Lung microvascular endothelial cell (primary cell): ENCODE data around the gene PLCB3. TPM values are rescaled to one million over a fixed set of nuclear protein-coding genes. Genes with fewer than 3 reads are reported as not detected.

Source experiments
- DNase-seq, 2 donors: peaks; one replicate each; pipeline versions ENCODE4 v3.0.0 to v3.0.0-alpha.2; 2010; ENCODE audit warnings: low read depth in 2 of 2
- total RNA-seq: library from RNA; depleted of rRNA; stranded (reverse); fragments of >200 nt; gene quantifications from 2 replicates; pipeline ENCODE4 v1.2.1, GENCODE V29; 2014

Gene PLCB3
- total RNA-seq, 1 donor from 2014 or later, result 14.3 TPM

GRCh38 chr11:64220798-64221197 lies 30.5 kb upstream of the PLCB3 start:
- DNase-seq, result no peak

GRCh38 chr11:64222651-64223000 lies 28.7 kb upstream of the PLCB3 start:
- no peak for DNase-seq

- DNase-seq, result no peak
Observed at GRCh38 chr11:64223001-64223651, 28.2 kb upstream of the PLCB3 start.

DNA sequence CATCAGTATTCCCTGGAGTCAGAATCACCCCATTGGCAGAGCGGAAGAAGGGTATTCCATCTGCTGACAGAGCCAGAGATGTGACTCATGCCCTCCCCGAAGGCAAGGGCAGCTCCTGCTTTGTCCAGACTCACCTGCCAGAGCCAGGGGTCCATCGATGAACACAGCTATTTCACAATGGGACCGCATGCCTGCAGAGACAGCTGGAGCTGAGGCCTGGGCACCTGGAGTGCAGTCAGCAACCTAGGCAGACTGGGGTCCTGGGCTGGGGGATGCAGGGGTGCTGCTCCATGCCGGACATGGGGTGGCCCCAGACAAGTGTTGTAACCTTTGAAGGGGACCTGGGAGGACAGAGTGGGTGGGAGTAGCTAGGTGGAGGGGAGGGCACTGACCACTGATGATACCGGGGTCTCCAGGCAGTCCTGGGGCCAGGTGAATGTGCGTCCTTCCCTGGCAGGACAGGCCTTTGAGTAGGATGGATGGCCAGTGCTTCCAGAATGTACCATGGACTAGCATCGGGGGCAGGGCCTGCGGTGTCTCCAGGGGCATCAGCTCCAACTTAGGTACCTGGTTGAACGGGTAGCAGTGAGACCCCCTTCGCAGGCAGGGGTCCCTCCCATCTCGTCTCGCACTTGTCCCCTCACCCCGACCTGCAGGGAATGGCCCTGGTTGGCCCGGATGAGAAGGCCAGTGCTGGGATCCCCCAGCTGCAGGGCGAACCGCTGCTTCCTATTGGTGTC lies 27.0 kb upstream of the PLCB3 start:
- DNase-seq, result no peak

DNA sequence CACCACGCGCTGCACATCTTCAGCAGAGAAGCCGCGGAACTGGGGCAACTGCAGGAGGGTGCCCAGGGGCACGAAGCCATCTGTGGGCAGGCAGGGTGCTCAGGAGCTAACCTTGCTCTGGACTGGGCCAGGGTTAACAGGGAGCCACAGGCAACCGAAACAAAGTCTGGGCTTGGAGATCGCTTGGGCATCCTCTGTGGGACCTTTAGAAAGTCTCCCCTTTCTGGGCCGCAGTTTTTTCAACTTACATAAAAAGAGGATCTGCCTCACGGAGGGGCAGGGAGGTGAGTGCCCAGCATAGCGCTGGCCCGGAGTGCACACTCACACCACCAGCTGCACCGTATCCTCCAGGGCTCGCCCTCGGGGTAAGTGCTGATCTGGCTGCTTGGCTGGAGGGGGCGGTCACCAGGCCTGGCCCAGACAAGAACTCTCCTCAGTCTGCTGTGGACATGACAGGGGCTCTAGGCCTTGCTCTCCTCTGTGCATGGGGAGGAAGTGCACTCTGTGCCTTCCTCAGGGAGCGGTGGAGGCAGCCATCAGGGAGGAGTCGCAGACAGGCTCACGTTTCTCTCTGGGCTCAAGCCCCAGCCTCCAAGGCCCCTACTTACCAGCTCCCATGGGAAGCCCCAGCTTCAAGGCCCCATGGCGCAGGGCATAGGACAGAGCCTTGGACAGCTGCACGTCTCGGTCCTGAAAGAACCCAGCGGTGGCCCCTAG lies 26.3 kb upstream of the PLCB3 start:
- DNase-seq, result no peak

GRCh38 chr11:64225608-64226506 lies 25.5 kb upstream of the PLCB3 start, which contains the start of the genes NUDT22 and TRPT1:
Gene NUDT22 (plus strand): TSS chr11:64226274. CDS start chr11:64226653, 379 bp downstream.
Gene TRPT1 (minus strand): TSS chr11:64226186. CDS start chr11:64225860, 326 bp downstream.
- peak; percentile 78 to 79 for DNase-seq

DNA sequence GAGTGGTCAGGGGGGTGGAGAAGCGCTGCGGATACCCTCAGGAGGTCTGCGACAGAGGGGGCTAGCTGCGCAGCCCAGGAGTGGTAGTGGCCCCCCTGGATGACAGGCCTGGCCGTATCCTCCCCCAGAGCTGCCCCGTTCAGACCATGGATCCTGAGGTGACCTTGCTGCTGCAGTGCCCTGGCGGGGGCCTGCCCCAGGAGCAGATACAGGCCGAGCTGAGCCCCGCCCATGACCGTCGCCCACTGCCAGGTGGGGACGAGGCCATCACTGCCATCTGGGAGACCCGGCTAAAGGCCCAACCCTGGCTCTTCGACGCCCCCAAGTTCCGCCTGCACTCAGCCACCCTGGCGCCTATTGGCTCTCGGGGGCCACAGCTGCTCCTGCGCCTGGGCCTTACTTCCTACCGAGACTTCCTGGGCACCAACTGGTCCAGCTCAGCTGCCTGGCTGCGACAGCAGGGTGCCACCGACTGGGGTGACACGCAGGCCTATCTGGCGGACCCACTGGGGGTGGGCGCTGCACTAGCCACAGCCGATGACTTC lies 24.8 kb upstream of the PLCB3 start:
- DNase-seq, result no peak

- DNase-seq, result no peak
Observed at GRCh38 chr11:64227405-64227956, 23.8 kb upstream of the PLCB3 start.

GRCh38 chr11:64229090-64229743 lies 22.1 kb upstream of the PLCB3 start:
- DNase-seq, result no peak

DNA sequence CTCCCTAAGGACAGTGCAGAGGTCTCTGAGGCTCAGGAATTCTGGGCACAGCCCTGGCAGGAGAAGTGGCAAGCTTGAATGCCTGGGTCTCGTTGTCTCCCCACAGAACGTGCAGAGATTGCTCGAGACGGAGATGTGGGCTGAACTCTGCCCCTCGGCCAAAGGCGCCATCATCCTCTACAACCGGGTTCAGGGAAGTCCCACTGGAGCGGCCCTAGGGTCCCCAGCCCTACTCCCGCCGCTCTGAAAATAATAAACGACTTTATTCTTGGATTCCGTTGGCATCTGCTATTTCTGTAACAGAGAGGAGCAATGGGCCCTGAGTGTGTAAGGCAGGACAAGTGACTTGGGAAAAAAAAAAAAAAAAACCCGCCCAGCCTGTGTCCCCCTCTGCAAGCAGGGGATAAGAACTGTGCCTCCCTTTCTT lies 21.6 kb upstream of the PLCB3 start:
- DNase-seq, result no peak

DNA sequence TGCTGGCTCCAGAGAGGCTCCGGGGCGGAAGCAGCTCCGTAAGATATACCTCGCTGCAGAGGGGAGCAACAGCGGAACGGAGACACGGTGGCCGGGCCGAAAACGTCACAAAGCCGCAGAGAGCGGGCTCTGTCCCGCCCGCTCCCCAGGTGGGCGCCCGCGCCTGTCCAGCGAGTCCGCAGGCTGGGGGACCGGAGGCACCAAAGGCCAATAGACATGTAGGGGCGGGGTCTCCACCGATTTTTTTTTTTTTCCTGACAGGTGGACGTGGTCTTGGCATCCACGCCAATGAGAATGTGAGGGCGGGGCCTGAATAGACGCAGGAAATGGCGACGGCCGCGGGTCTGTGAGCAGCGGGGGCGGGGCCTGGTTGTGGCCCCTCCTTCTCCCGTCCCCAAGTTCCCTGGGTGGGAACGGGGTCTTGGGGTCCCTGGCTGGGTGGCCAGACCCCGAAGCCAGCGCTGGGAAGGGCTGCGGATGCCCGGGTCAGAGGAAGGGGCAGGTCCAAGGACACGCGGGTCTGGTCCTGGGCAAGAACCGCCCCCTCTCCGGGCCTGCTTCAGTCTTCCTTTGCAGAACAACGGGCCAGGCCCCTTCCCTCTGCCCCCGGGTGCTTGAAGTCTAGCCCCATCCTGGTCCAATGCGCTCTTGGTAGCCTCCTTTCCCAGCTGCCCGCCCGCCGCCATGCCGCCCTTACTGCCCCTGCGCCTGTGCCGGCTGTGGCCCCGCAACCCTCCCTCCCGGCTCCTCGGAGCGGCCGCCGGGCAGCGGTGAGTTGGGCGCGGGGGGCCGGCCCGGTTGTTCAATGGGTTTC lies 21.0 kb upstream of the PLCB3 start, which contains the start of gene DNAJC4:
Gene DNAJC4, plus strand, starts transcription at position 378 of the 814 bp plus-strand sequence. Its CDS starts 307 bp downstream, at position 685.
- peak; percentile 88 to 94 for DNase-seq

DNA sequence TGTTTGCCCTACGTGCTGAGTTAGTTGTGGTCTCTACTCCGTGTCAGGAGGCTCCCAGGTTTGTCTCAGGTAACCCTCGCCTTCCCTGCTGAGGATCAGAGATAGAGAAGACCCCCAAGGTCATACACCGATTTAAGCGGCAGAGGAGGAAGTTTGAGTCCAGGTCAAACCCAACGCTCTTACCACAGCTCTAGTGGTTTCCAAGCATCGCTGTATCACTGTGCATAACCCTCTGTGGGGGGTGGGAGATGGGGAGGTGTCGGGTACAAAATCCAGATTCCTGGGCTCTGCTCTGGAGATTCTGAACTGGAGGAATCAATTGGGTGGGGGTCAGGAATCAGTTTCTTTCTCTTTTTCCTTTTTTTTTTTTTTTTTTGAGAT lies 20.4 kb upstream of the PLCB3 start:
- no peak for DNase-seq

- no peak for DNase-seq
Observed at GRCh38 chr11:64231546-64231945, 19.8 kb upstream of the PLCB3 start.

DNA sequence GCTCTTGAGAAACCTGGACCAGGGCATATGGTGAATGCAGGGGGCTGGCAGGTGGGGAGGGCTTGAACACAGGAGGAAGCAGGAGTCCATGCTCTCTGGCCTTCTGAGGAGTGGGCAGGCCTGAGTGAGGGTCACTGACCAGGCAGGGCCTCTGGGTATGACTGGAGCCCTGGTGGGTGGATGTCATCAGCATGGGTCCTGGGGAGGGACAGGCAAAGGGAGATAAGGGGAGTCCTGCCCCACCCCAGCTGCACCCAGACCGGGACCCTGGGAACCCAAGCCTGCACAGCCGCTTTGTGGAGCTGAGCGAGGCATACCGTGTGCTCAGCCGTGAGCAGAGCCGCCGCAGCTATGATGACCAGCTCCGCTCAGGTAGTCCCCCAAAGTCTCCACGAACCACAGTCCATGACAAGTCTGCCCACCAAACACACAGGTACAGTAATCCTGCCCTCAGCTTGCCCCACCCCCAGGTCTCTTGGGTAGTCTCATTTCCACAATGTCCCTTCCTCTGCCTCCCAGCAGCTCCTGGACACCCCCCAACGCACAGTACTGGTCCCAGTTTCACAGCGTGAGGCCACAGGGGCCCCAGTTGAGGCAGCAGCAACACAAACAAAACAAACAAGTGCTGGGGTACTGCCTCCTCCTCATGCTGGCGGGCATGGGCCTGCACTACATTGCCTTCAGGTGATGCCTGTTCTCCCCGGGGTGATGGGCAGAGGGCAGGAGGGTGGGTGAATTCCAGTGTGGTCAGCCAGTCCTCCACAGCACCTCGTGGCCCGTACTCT lies 19.0 kb upstream of the PLCB3 start:
- DNase-seq, result no peak

GRCh38 chr11:64232967-64233315 lies 18.4 kb upstream of the PLCB3 start:
- no peak for DNase-seq

DNA sequence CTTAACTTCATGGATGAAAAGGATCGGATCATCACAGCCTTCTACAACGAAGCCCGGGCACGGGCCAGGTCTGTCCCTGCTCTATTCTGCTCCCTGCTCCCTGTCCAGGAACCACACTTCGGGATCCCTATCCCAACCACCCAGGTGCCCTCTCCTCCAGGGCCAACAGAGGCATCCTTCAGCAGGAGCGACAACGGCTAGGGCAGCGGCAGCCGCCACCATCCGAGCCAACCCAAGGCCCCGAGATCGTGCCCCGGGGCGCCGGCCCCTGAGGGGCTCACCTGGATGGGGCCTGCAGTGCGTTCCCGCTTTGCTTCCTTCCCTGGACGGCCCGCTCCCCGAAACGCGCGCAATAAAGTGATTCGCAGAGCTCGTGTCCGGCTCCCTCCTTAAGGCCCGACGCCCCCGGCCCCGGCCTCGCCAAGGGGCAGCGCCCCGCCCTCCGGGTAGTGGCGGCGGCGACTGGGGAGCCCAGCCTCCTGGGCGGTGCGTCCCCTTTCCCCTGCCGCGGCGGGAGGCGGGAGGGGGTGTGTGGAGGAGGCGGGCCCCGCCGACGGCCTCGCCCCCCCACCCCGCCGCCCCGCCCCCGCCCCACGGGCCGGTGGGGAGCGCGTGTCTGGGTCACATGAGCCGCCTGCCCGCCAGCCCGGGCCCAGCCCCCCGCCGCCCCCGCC lies 17.3 kb upstream of the PLCB3 start, which contains the start of gene VEGFB:
Gene VEGFB, plus strand, starts transcription at position 672 of the 674 bp plus-strand sequence. CDS start 250 bp downstream, outside the sequence.
- DNase-seq, result peak; percentile 52 to 66

GRCh38 chr11:64234647-64235379 lies 16.5 kb upstream of the PLCB3 start:
- DNase-seq, result peak in 1 of 2 donors; percentile 37
